Activated CD8-positive, alpha-beta memory T cell treated with anti-CD3 and anti-CD28 coated beads for 1 hour (primary cell): ENCODE measurements around the gene ISCU.
"Not testable (repeated sequence)": the region's sequence is repeated elsewhere in the genome, so short reads cannot be mapped to it uniquely, and the experiment has no call there.

Experiments used
- DNase-seq, 2 donors: peaks; one replicate each; pipeline ENCODE4 v3.0.0-alpha.2; 2020; ENCODE audit warnings: low read depth in 1 of 2; ENCODE audit errors: extremely low read depth in 1 of 2

ISCU gene

GRCh38 chr12:108586306-108586705, 23.9 kb downstream of the ISCU start:
- DNase-seq: no peak

- no peak for DNase-seq
Measured at GRCh38 chr12:108587826-108588225, 25.4 kb downstream of the ISCU start.

- no peak for DNase-seq
Measured at GRCh38 chr12:108589028-108589839, 26.8 kb downstream of the ISCU start.

- DNase-seq: no peak
Measured at GRCh38 chr12:108589840-108590229, 27.4 kb downstream of the ISCU start.

- DNase-seq: not testable (repeated sequence)
Measured at GRCh38 chr12:108590463-108590862, 28.1 kb downstream of the ISCU start.

GRCh38 chr12:108591267-108591980, 29.0 kb downstream of the ISCU start:
- DNase-seq: no peak

GRCh38 chr12:108592033-108592909, 29.9 kb downstream of the ISCU start:
- no peak for DNase-seq

- DNase-seq: no peak
Measured at GRCh38 chr12:108594323-108594903, 32.0 kb downstream of the ISCU start.

- DNase-seq: no peak
Measured at GRCh38 chr12:108594960-108595710, 32.7 kb downstream of the ISCU start.

- no peak for DNase-seq
Measured at GRCh38 chr12:108595711-108596647, 33.6 kb downstream of the ISCU start.

GRCh38 chr12:108596854-108597558, 34.6 kb downstream of the ISCU start:
- no peak for DNase-seq

GRCh38 chr12:108597559-108598471, 35.4 kb downstream of the ISCU start, which contains the start of gene TMEM119:
TMEM119 (minus strand) TSS chr12:108598084; CDS start chr12:108592383, 5,701 bp downstream.
- DNase-seq: no peak

GRCh38 chr12:108598553-108599250, 36.3 kb downstream of the ISCU start:
- no peak for DNase-seq

GRCh38 chr12:108599541-108599940, 37.1 kb downstream of the ISCU start:
- DNase-seq: no peak

- no peak for DNase-seq
Measured at GRCh38 chr12:108599948-108600701, 37.7 kb downstream of the ISCU start.

GRCh38 chr12:108600702-108601007, 38.3 kb downstream of the ISCU start:
- no peak for DNase-seq
